Activated naive CD4-positive, alpha-beta T cell treated with anti-CD3 and anti-CD28 coated beads, Interleukin-2, amount 50 U/mL, for 24 hours (primary cell): ENCODE data around the gene CFL1.
"Not testable (repeated sequence)": the region's sequence is repeated elsewhere in the genome, so short reads cannot be mapped to it uniquely, and the experiment has no call there.

Experiments used
- H3K27ac Mint-ChIP-seq: one replicate; pipeline ENCODE4 v1.8.0; 2021; ENCODE audit warnings: mild to moderate bottlenecking, mixed read lengths
- H3K27me3 Mint-ChIP-seq: one replicate; pipeline ENCODE4 v1.8.0; 2021; ENCODE audit warnings: mixed read lengths
- H3K36me3 Mint-ChIP-seq: one replicate; pipeline ENCODE4 v1.8.0; 2021; ENCODE audit warnings: mixed read lengths
- H3K4me1 Mint-ChIP-seq: one replicate; pipeline ENCODE4 v1.8.0; 2021; ENCODE audit warnings: mixed read lengths
- H3K4me3 Mint-ChIP-seq: one replicate; pipeline ENCODE4 v1.8.0; 2021; ENCODE audit warnings: mild to moderate bottlenecking, mixed read lengths
- H3K9me3 Mint-ChIP-seq: one replicate; pipeline ENCODE4 v1.8.0; 2021; ENCODE audit warnings: mixed read lengths

CFL1 gene

GRCh38 chr11:65847746-65848145 is 10.2 kb downstream of the CFL1 start:
- Mint-ChIP-seq H3K4me1 (no peaks in the 10 kb centered on the region), H3K27me3 (no peaks in the 10 kb centered on the region), H3K36me3 (peaks cover 7% of the 10 kb centered on the region), H3K4me3 (no peak overlapping the region), H3K27ac (no peak overlapping the region), H3K9me3 (no peaks in the 10 kb centered on the region)

GRCh38 chr11:65844231-65844872 is 13.6 kb downstream of the CFL1 start:
- no peaks in the 10 kb centered on the region for H3K9me3 Mint-ChIP-seq
- H3K27ac Mint-ChIP-seq, result no peak overlapping the region
- H3K36me3 Mint-ChIP-seq, result no peaks in the 10 kb centered on the region
- H3K4me3 Mint-ChIP-seq, result no peak overlapping the region
- H3K27me3 Mint-ChIP-seq, result no peaks in the 10 kb centered on the region
- H3K4me1 Mint-ChIP-seq, result no peaks in the 10 kb centered on the region

- Mint-ChIP-seq H3K27ac (no peak overlapping the region), H3K36me3 (no peaks in the 10 kb centered on the region), H3K4me3 (no peak overlapping the region), H3K4me1 (no peaks in the 10 kb centered on the region), H3K9me3 (no peaks in the 10 kb centered on the region), H3K27me3 (no peaks in the 10 kb centered on the region)
Observed at GRCh38 chr11:65843811-65844210, 14.2 kb downstream of the CFL1 start.

GRCh38 chr11:65842144-65842543 is 15.8 kb downstream of the CFL1 start:
- Mint-ChIP-seq H3K27ac (no peak overlapping the region), H3K4me3 (no peak overlapping the region), H3K9me3 (no peaks in the 10 kb centered on the region), H3K36me3 (no peaks in the 10 kb centered on the region), H3K4me1 (no peaks in the 10 kb centered on the region), H3K27me3 (no peaks in the 10 kb centered on the region)

GRCh38 chr11:65834202-65834601 is 23.8 kb downstream of the CFL1 start:
- Mint-ChIP-seq H3K9me3 (no peaks in the 10 kb centered on the region), H3K27ac (no peak overlapping the region), H3K4me1 (peaks cover 20% of the 10 kb centered on the region), H3K4me3 (no peak overlapping the region), H3K36me3 (no peaks in the 10 kb centered on the region), H3K27me3 (no peaks in the 10 kb centered on the region)

GRCh38 chr11:65833297-65834030 is 24.5 kb downstream of the CFL1 start, which contains the start of gene SNX32:
Gene SNX32, plus strand, starts transcription at chr11:65833963. Its CDS starts 103 bp downstream, at chr11:65834066.
- H3K27me3 Mint-ChIP-seq, result no peaks in the 10 kb centered on the region
- H3K4me3 Mint-ChIP-seq, result no peak within 1 kb of the TSS
- H3K36me3 Mint-ChIP-seq, result no peaks in the 10 kb centered on the region
- peak within 1 kb of the TSS; percentile 90 for H3K27ac Mint-ChIP-seq
- peaks cover 20% of the 10 kb centered on the region for H3K4me1 Mint-ChIP-seq
- H3K9me3 Mint-ChIP-seq, result no peaks in the 10 kb centered on the region

GRCh38 chr11:65832231-65832630 is 25.7 kb downstream of the CFL1 start:
- not testable (repeated sequence) for H3K9me3 Mint-ChIP-seq, H3K27me3 Mint-ChIP-seq, H3K4me3 Mint-ChIP-seq, H3K36me3 Mint-ChIP-seq
- Mint-ChIP-seq H3K4me1 (peaks cover 20% of the 10 kb centered on the region), H3K27ac (peak overlapping the region; percentile 80)

- H3K27me3 Mint-ChIP-seq, result no peaks in the 10 kb centered on the region
- no peaks in the 10 kb centered on the region for H3K9me3 Mint-ChIP-seq
- H3K4me1 Mint-ChIP-seq, result peaks cover 20% of the 10 kb centered on the region
- no peaks in the 10 kb centered on the region for H3K36me3 Mint-ChIP-seq
- no peak overlapping the region for H3K27ac Mint-ChIP-seq
- no peak overlapping the region for H3K4me3 Mint-ChIP-seq
Observed at GRCh38 chr11:65829459-65829858, 28.5 kb downstream of the CFL1 start.

GRCh38 chr11:65826984-65827735 is 30.8 kb downstream of the CFL1 start:
- H3K4me3 Mint-ChIP-seq, result no peak overlapping the region
- H3K27ac Mint-ChIP-seq, result no peak overlapping the region
- H3K36me3 Mint-ChIP-seq, result no peaks in the 10 kb centered on the region
- no peaks in the 10 kb centered on the region for H3K9me3 Mint-ChIP-seq
- H3K4me1 Mint-ChIP-seq, result peaks cover 11% of the 10 kb centered on the region
- no peaks in the 10 kb centered on the region for H3K27me3 Mint-ChIP-seq

- H3K27ac Mint-ChIP-seq, result no peak overlapping the region
- H3K4me1 Mint-ChIP-seq, result peaks cover 3% of the 10 kb centered on the region
- no peaks in the 10 kb centered on the region for H3K27me3 Mint-ChIP-seq
- H3K4me3 Mint-ChIP-seq, result no peak overlapping the region
- H3K36me3 Mint-ChIP-seq, result no peaks in the 10 kb centered on the region
- H3K9me3 Mint-ChIP-seq, result no peaks in the 10 kb centered on the region
Observed at GRCh38 chr11:65822776-65823528, 35.0 kb downstream of the CFL1 start.

- Mint-ChIP-seq H3K27ac (no peak overlapping the region), H3K4me1 (peaks cover 19% of the 10 kb centered on the region), H3K36me3 (no peaks in the 10 kb centered on the region), H3K9me3 (no peaks in the 10 kb centered on the region), H3K27me3 (no peaks in the 10 kb centered on the region), H3K4me3 (no peak overlapping the region)
Observed at GRCh38 chr11:65821107-65821506, 36.9 kb downstream of the CFL1 start.

GRCh38 chr11:65817835-65818680 is 39.9 kb downstream of the CFL1 start:
- no peaks in the 10 kb centered on the region for H3K27me3 Mint-ChIP-seq
- H3K4me3 Mint-ChIP-seq, result peak overlapping the region; percentile 88
- H3K9me3 Mint-ChIP-seq, result no peaks in the 10 kb centered on the region
- no peaks in the 10 kb centered on the region for H3K36me3 Mint-ChIP-seq
- peak overlapping the region; percentile 89 for H3K27ac Mint-ChIP-seq
- peaks cover 19% of the 10 kb centered on the region for H3K4me1 Mint-ChIP-seq

- Mint-ChIP-seq H3K27me3 (no peaks in the 10 kb centered on the region), H3K36me3 (no peaks in the 10 kb centered on the region), H3K4me3 (peak overlapping the region; percentile 88), H3K4me1 (peaks cover 19% of the 10 kb centered on the region), H3K9me3 (no peaks in the 10 kb centered on the region), H3K27ac (peak overlapping the region; percentile 89)
Observed at GRCh38 chr11:65817312-65817834, 40.6 kb downstream of the CFL1 start.

GRCh38 chr11:65816696-65817095 is 41.3 kb downstream of the CFL1 start:
- Mint-ChIP-seq H3K9me3 (no peaks in the 10 kb centered on the region), H3K4me3 (peak overlapping the region; percentile 47)

More at GRCh38 chr11:65816696-65817095, 41.3 kb downstream of the CFL1 start:
- H3K27ac Mint-ChIP-seq, result no peak overlapping the region
- no peaks in the 10 kb centered on the region for H3K36me3 Mint-ChIP-seq
- H3K27me3 Mint-ChIP-seq, result no peaks in the 10 kb centered on the region
- peaks cover 19% of the 10 kb centered on the region for H3K4me1 Mint-ChIP-seq
